HEK293 (cell line): ENCODE data around the gene ATP8A2.

Source experiments
- GLIS1 ChIP-seq: fragments of 450-650 bp; formaldehyde crosslinking; IDR thresholded peaks from 2 replicates; pipeline ENCODE4 v1.5.1; 2016; ENCODE audit warnings: missing biosample characterization, missing genetic modification characterization
- KLF16 ChIP-seq: fragments of 450-650 bp; formaldehyde crosslinking; IDR thresholded peaks from 2 replicates; pipeline ENCODE4 v1.5.1; 2017; ENCODE audit warnings: missing biosample characterization, missing genetic modification characterization
- RBAK ChIP-seq: fragments of 450-650 bp; formaldehyde crosslinking; IDR thresholded peaks from 2 replicates; pipeline ENCODE4 v1.5.1; 2016; ENCODE audit warnings: missing biosample characterization, missing genetic modification characterization
- SP7 ChIP-seq: fragments of 450-650 bp; formaldehyde crosslinking; IDR thresholded peaks from 2 replicates; pipeline ENCODE4 v1.5.1; 2016; ENCODE audit warnings: missing biosample characterization, missing genetic modification characterization
- ZBTB1 ChIP-seq: fragments of 450-650 bp; formaldehyde crosslinking; IDR thresholded peaks from 2 replicates; pipeline ENCODE4 v1.5.1; 2016; ENCODE audit warnings: missing biosample characterization, missing genetic modification characterization
- ZBTB7A ChIP-seq: fragments of 450-650 bp; formaldehyde crosslinking; IDR thresholded peaks from 2 replicates; pipeline ENCODE4 v1.5.1; 2016; ENCODE audit warnings: low read depth, missing biosample characterization, missing genetic modification characterization
- ZFP69B ChIP-seq: fragments of 450-650 bp; formaldehyde crosslinking; IDR thresholded peaks from 2 replicates; pipeline ENCODE4 v1.5.1; 2016; ENCODE audit warnings: missing biosample characterization, missing genetic modification characterization
- ZNF138 ChIP-seq: fragments of 450-650 bp; formaldehyde crosslinking; IDR thresholded peaks from 2 replicates; pipeline ENCODE4 v1.5.1; 2016; ENCODE audit warnings: missing biosample characterization, missing genetic modification characterization, borderline replicate concordance
- ZNF148 ChIP-seq: fragments of 450-650 bp; formaldehyde crosslinking; IDR thresholded peaks from 2 replicates; pipeline ENCODE4 v1.5.0; 2017; ENCODE audit warnings: missing biosample characterization, missing genetic modification characterization, borderline replicate concordance
- ZNF155 ChIP-seq: fragments of 450-650 bp; formaldehyde crosslinking; IDR thresholded peaks from 2 replicates; pipeline ENCODE4 v1.5.1; 2016; ENCODE audit warnings: missing biosample characterization, missing genetic modification characterization
- ZNF202 ChIP-seq: fragments of 450-650 bp; formaldehyde crosslinking; IDR thresholded peaks from 2 replicates; pipeline ENCODE4 v1.5.1; 2016; ENCODE audit warnings: missing biosample characterization, missing genetic modification characterization, borderline replicate concordance
- ZNF211 ChIP-seq: fragments of 450-650 bp; formaldehyde crosslinking; IDR thresholded peaks from 2 replicates; pipeline ENCODE4 v1.5.1; 2016; ENCODE audit warnings: low read depth, missing biosample characterization, missing genetic modification characterization
- ZNF214 ChIP-seq: fragments of 450-650 bp; formaldehyde crosslinking; IDR thresholded peaks from 2 replicates; pipeline ENCODE4 v1.5.1; 2017; ENCODE audit warnings: missing biosample characterization, mild to moderate bottlenecking, missing genetic modification characterization, borderline replicate concordance
- ZNF239 ChIP-seq: fragments of 450-650 bp; formaldehyde crosslinking; IDR thresholded peaks from 2 replicates; pipeline ENCODE4 v1.5.1; 2016; ENCODE audit warnings: missing biosample characterization, missing genetic modification characterization
- ZNF248 ChIP-seq: fragments of 450-650 bp; formaldehyde crosslinking; IDR thresholded peaks from 2 replicates; pipeline ENCODE4 v1.5.1; 2017; ENCODE audit warnings: missing biosample characterization, missing genetic modification characterization
- ZNF394 ChIP-seq: fragments of 450-650 bp; formaldehyde crosslinking; IDR thresholded peaks from 2 replicates; pipeline ENCODE4 v1.5.1; 2016; ENCODE audit warnings: missing biosample characterization, missing genetic modification characterization, mild to moderate bottlenecking, moderate library complexity, borderline replicate concordance
- ZNF571 ChIP-seq: fragments of 450-650 bp; formaldehyde crosslinking; IDR thresholded peaks from 2 replicates; pipeline ENCODE4 v1.5.0; 2017; ENCODE audit warnings: missing biosample characterization, missing genetic modification characterization
- ZNF600 ChIP-seq: fragments of 450-650 bp; formaldehyde crosslinking; IDR thresholded peaks from 2 replicates; pipeline ENCODE4 v1.5.1; 2016; ENCODE audit warnings: missing biosample characterization, missing genetic modification characterization
- ZNF624 ChIP-seq: fragments of 450-650 bp; formaldehyde crosslinking; IDR thresholded peaks from 2 replicates; pipeline ENCODE4 v1.5.1; 2017; ENCODE audit warnings: missing biosample characterization, missing genetic modification characterization
- ZNF626 ChIP-seq: fragments of 450-650 bp; sonication (Bioruptor Pico); formaldehyde crosslinking; IDR thresholded peaks from 2 replicates; pipeline ENCODE4 v1.5.1; 2018; ENCODE audit warnings: missing biosample characterization, missing genetic modification characterization, inconsistent platforms
- ZNF629 ChIP-seq: fragments of 450-650 bp; formaldehyde crosslinking; IDR thresholded peaks from 2 replicates; pipeline ENCODE4 v1.5.1; 2017; ENCODE audit warnings: missing biosample characterization, missing genetic modification characterization
- ZNF747 ChIP-seq: fragments of 450-650 bp; formaldehyde crosslinking; IDR thresholded peaks from 2 replicates; pipeline ENCODE4 v1.5.1; 2016; ENCODE audit warnings: missing biosample characterization, missing genetic modification characterization
- ZSCAN16 ChIP-seq: fragments of 450-650 bp; formaldehyde crosslinking; IDR thresholded peaks from 2 replicates; pipeline ENCODE4 v1.5.1; 2016; ENCODE audit warnings: missing biosample characterization, missing genetic modification characterization
- TF ChIP-seq, protein P1 (sequence below): fragments of 450-650 bp; formaldehyde crosslinking; IDR thresholded peaks from 2 replicates; pipeline ENCODE4 v1.5.1; 2016; ENCODE audit warnings: missing biosample characterization, missing genetic modification characterization, borderline replicate concordance
- TF ChIP-seq, protein P2 (sequence below): fragments of 450-650 bp; formaldehyde crosslinking; IDR thresholded peaks from 2 replicates; pipeline ENCODE4; 2016; ENCODE audit warnings: missing biosample characterization, missing genetic modification characterization
- TF ChIP-seq, protein P3 (sequence below): fragments of 450-650 bp; formaldehyde crosslinking; IDR thresholded peaks from 2 replicates; pipeline ENCODE4 v1.5.1; 2016; ENCODE audit warnings: missing biosample characterization, missing genetic modification characterization, low read depth
- TF ChIP-seq, protein P4 (sequence below): fragments of 450-650 bp; formaldehyde crosslinking; IDR thresholded peaks from 2 replicates; pipeline ENCODE4 v1.5.1; 2017; ENCODE audit warnings: missing biosample characterization, missing genetic modification characterization

The ATP8A2 gene

GRCh38 chr13:25886438-25887214 is 514.9 kb downstream of the ATP8A2 start (continued):
- no peak for TF ChIP-seq GLIS1
- no peak for TF ChIP-seq ZNF138
- no peak for TF ChIP-seq ZNF202
- TF ChIP-seq ZBTB1 (tag by site-specific recombination): no peak
- TF ChIP-seq ZNF214 (tag by site-specific recombination): no peak
- no peak for TF ChIP-seq ZNF571 (tag by site-specific recombination)
- no peak for TF ChIP-seq ZNF747
- 0 out of 2 replicates have a peak, but pooled peaks have one; percentile 14 for TF ChIP-seq SP7 (tag by site-specific recombination)
- TF ChIP-seq ZNF239 (tag by site-specific recombination): no peak
- TF ChIP-seq ZNF624 (tag by site-specific recombination): no peak
- TF ChIP-seq ZSCAN16: peak; percentile 73; the same call in 1 of the 2 replicates
- TF ChIP-seq ZNF394: no peak
- no peak for TF ChIP-seq ZBTB7A (tag by site-specific recombination)
- TF ChIP-seq ZFP69B: no peak
- no peak for TF ChIP-seq ZNF155 (tag by site-specific recombination)
- TF ChIP-seq, protein P1, sequence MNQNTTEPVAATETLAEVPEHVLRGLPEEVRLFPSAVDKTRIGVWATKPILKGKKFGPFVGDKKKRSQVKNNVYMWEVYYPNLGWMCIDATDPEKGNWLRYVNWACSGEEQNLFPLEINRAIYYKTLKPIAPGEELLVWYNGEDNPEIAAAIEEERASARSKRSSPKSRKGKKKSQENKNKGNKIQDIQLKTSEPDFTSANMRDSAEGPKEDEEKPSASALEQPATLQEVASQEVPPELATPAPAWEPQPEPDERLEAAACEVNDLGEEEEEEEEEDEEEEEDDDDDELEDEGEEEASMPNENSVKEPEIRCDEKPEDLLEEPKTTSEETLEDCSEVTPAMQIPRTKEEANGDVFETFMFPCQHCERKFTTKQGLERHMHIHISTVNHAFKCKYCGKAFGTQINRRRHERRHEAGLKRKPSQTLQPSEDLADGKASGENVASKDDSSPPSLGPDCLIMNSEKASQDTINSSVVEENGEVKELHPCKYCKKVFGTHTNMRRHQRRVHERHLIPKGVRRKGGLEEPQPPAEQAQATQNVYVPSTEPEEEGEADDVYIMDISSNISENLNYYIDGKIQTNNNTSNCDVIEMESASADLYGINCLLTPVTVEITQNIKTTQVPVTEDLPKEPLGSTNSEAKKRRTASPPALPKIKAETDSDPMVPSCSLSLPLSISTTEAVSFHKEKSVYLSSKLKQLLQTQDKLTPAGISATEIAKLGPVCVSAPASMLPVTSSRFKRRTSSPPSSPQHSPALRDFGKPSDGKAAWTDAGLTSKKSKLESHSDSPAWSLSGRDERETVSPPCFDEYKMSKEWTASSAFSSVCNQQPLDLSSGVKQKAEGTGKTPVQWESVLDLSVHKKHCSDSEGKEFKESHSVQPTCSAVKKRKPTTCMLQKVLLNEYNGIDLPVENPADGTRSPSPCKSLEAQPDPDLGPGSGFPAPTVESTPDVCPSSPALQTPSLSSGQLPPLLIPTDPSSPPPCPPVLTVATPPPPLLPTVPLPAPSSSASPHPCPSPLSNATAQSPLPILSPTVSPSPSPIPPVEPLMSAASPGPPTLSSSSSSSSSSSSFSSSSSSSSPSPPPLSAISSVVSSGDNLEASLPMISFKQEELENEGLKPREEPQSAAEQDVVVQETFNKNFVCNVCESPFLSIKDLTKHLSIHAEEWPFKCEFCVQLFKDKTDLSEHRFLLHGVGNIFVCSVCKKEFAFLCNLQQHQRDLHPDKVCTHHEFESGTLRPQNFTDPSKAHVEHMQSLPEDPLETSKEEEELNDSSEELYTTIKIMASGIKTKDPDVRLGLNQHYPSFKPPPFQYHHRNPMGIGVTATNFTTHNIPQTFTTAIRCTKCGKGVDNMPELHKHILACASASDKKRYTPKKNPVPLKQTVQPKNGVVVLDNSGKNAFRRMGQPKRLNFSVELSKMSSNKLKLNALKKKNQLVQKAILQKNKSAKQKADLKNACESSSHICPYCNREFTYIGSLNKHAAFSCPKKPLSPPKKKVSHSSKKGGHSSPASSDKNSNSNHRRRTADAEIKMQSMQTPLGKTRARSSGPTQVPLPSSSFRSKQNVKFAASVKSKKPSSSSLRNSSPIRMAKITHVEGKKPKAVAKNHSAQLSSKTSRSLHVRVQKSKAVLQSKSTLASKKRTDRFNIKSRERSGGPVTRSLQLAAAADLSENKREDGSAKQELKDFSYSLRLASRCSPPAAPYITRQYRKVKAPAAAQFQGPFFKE (tag by site-specific recombination): no peak
- no peak for TF ChIP-seq RBAK (tag by site-specific recombination)
- peak; percentile 58 for TF ChIP-seq ZNF629
- TF ChIP-seq ZNF626 (tag by site-specific recombination): no peak
- peak; percentile 59 for TF ChIP-seq ZNF600 (tag by site-specific recombination)
- no peak for TF ChIP-seq ZNF148 (tag by site-specific recombination)
- TF ChIP-seq ZNF248 (tag by site-specific recombination): no peak
- TF ChIP-seq, protein P2, sequence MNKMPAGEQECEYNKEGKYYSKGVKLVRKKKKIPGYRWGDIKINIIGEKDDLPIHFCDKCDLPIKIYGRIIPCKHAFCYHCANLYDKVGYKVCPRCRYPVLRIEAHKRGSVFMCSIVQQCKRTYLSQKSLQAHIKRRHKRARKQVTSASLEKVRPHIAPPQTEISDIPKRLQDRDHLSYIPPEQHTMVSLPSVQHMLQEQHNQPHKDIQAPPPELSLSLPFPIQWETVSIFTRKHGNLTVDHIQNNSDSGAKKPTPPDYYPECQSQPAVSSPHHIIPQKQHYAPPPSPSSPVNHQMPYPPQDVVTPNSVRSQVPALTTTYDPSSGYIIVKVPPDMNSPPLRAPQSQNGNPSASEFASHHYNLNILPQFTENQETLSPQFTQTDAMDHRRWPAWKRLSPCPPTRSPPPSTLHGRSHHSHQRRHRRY: no peak
- TF ChIP-seq, protein P3, sequence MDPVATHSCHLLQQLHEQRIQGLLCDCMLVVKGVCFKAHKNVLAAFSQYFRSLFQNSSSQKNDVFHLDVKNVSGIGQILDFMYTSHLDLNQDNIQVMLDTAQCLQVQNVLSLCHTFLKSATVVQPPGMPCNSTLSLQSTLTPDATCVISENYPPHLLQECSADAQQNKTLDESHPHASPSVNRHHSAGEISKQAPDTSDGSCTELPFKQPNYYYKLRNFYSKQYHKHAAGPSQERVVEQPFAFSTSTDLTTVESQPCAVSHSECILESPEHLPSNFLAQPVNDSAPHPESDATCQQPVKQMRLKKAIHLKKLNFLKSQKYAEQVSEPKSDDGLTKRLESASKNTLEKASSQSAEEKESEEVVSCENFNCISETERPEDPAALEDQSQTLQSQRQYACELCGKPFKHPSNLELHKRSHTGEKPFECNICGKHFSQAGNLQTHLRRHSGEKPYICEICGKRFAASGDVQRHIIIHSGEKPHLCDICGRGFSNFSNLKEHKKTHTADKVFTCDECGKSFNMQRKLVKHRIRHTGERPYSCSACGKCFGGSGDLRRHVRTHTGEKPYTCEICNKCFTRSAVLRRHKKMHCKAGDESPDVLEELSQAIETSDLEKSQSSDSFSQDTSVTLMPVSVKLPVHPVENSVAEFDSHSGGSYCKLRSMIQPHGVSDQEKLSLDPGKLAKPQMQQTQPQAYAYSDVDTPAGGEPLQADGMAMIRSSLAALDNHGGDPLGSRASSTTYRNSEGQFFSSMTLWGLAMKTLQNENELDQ (tag by site-specific recombination): no peak
- no peak for TF ChIP-seq ZNF211 (tag by site-specific recombination)
- TF ChIP-seq, protein P4, sequence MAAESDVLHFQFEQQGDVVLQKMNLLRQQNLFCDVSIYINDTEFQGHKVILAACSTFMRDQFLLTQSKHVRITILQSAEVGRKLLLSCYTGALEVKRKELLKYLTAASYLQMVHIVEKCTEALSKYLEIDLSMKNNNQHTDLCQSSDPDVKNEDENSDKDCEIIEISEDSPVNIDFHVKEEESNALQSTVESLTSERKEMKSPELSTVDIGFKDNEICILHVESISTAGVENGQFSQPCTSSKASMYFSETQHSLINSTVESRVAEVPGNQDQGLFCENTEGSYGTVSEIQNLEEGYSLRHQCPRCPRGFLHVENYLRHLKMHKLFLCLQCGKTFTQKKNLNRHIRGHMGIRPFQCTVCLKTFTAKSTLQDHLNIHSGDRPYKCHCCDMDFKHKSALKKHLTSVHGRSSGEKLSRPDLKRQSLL (tag by site-specific recombination): peak; percentile 54; the same call in 1 of the 2 replicates
- no peak for TF ChIP-seq KLF16 (tag by site-specific recombination)
